Common myeloid progenitor, CD34-positive (primary cell): Measurements from ENCODE around the gene RNF150.

Source experiments
- CTCF ChIA-PET: fragments of 350-600 bp; sonication (Branson Sonifier 250); formaldehyde crosslinking; loops from one replicate; lab custom pipeline; 2021; ENCODE audit warnings: antibody characterized with exemption; lab: Charles Lee
- POLR2A ChIA-PET: fragments of 350-600 bp; sonication (Branson Sonifier 250); formaldehyde crosslinking; loops from one replicate; lab custom pipeline; 2021; ENCODE audit warnings: antibody characterized with exemption; lab: Charles Lee
- DNase-seq, 3 donors: peaks; one replicate each; pipeline versions ENCODE4 v3.0.0 to v3.0.0-alpha.2; 2013
- H3K27ac ChIP-seq, 2 experiments: 1 replicate in 1 of 2; 2 replicates in 1 of 2; pipeline ENCODE4 v1.7.0; 2013; ENCODE audit warnings: inconsistent platforms in 2 of 2, low read length in 2 of 2, mild to moderate bottlenecking in 2 of 2, low read depth in 1 of 2, moderate library complexity in 1 of 2; ENCODE audit not compliant: severe bottlenecking in 2 of 2, insufficient read depth in 1 of 2, poor library complexity in 1 of 2
- H3K27me3 ChIP-seq, 5 experiments: replicated peaks in 2 of 5; 1 replicate in 3 of 5; 2 replicates in 2 of 5; pipeline versions ENCODE4 v1.6.1 to v1.7.0; 2013; ENCODE audit warnings: low read length in 4 of 5, mild to moderate bottlenecking in 2 of 5, moderate library complexity in 2 of 5, inconsistent platforms in 1 of 5; ENCODE audit not compliant: insufficient read depth in 5 of 5, control insufficient read depth in 4 of 5
- H3K36me3 ChIP-seq, 4 experiments: 1 replicate in 2 of 4; 2 replicates in 2 of 4; pipeline versions ENCODE4 v1.6.1 to v1.7.0; 2013; ENCODE audit warnings: low read length in 3 of 4, control low read depth in 1 of 4, mild to moderate bottlenecking in 1 of 4; ENCODE audit not compliant: control insufficient read depth in 4 of 4, insufficient read depth in 4 of 4
- H3K4me1 ChIP-seq, 4 experiments: 1 replicate in 3 of 4; 2 replicates in 1 of 4; pipeline versions ENCODE4 v1.6.1 to v1.7.1; 2013; ENCODE audit warnings: low read length in 3 of 4, mild to moderate bottlenecking in 3 of 4, control low read depth in 1 of 4, inconsistent platforms in 1 of 4, moderate library complexity in 1 of 4; ENCODE audit not compliant: control insufficient read depth in 4 of 4, insufficient read depth in 4 of 4; ENCODE audit errors: control extremely low read depth in 1 of 4
- H3K4me3 ChIP-seq, 7 experiments: 1 replicate in 4 of 7; 2 replicates in 3 of 7; pipeline versions ENCODE4 v1.5.1 to v1.7.0; 2013; ENCODE audit warnings: mild to moderate bottlenecking in 7 of 7, low read length in 6 of 7, moderate library complexity in 6 of 7, inconsistent platforms in 2 of 7, low read depth in 2 of 7, control low read depth in 1 of 7; ENCODE audit not compliant: insufficient read depth in 4 of 7, control insufficient read depth in 1 of 7; ENCODE audit errors: extremely low read depth in 1 of 7
- H3K9me3 ChIP-seq, 5 experiments: 1 replicate in 4 of 5; 2 replicates in 1 of 5; pipeline versions ENCODE4 v1.6.1 to v1.7.1; 2013; ENCODE audit warnings: low read length in 4 of 5, mild to moderate bottlenecking in 2 of 5, inconsistent platforms in 1 of 5, low read depth in 1 of 5, moderate library complexity in 1 of 5; ENCODE audit not compliant: control insufficient read depth in 4 of 5, insufficient read depth in 2 of 5; ENCODE audit errors: control extremely low read depth in 1 of 5
- WGBS: methylation state at CpG from one replicate; pipeline ENCODE4 v1.1.5; 2013; ENCODE audit not compliant: insufficient coverage; 5-methylcytosine and 5-hydroxymethylcytosine counted together

RNF150 gene

DNA sequence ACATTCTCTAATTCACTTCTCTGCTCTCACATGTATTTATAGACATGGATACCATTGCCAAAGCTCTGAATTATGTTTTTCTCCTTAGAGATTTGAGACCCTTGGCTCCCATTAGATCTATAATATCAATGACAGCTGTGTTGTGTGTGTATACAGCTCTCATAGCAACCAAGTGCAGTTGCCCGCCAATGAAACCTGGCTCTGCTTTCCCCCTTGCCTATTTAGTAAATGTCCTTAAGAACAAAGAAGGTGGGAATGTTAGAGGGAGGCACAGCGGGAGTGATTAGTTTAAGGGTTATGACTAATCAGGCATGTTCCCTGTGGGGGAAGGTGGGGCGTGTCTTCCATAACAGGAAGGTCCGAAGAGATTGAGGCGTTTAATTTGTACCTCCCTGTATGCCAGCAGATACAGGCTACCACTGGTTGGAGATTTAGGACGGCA lies 276.6 kb downstream of the RNF150 start:
- H3K4me1 ChIP-seq = peaks cover 0 to 3% (median under 1%) of the 10 kb centered on the region in 4 experiments
- DNase-seq = no peak
- 92% methylated on average over 5 of the region's 6 CpGs for WGBS
- ChIA-PET POLR2A (no interaction called here), CTCF (interaction anchor here (1.0 to 3.5 kb wide), 2 partner anchors 27 to 277 kb away, joined by 4 to 12 read pairs; partner anchors contain the start of gene RNF150)
- H3K27ac ChIP-seq = no peak overlapping the region
- H3K4me3 ChIP-seq = no peak overlapping the region
- no peaks in the 10 kb centered on the region for H3K27me3 ChIP-seq
- H3K36me3 ChIP-seq = no peaks in the 10 kb centered on the region
- H3K9me3 ChIP-seq = no peaks in the 10 kb centered on the region

- no peak overlapping the region for H3K27ac ChIP-seq
- peaks cover 0 to 1% (median 0%) of the 10 kb centered on the region in 4 experiments for H3K4me1 ChIP-seq
- no peaks in the 10 kb centered on the region for H3K9me3 ChIP-seq
- H3K27me3 ChIP-seq = no peaks in the 10 kb centered on the region
- ChIA-PET CTCF (interaction anchor here (1.0 to 3.5 kb wide), 6 partner anchors 207 to 494 kb away, joined by 3 to 14 read pairs (median 6); partner anchors contain the start of genes CLGN and RNF150), POLR2A (no interaction called here)
- 100% methylated on average over 2 of the region's 2 CpGs for WGBS
- no peak for DNase-seq
- no peaks in the 10 kb centered on the region for H3K36me3 ChIP-seq
- no peak overlapping the region for H3K4me3 ChIP-seq
These were observed 279.1 kb downstream of the RNF150 start for GRCh38 chr4:140854168-140854567.

- CTCF ChIA-PET = interaction anchor here (0.9 to 3.0 kb wide), 7 partner anchors 105 to 521 kb away, joined by 3 to 14 read pairs (median 8); no protein-coding TSS in a partner anchor
- Histone ChIP-seq H3K36me3 (no peaks in the 10 kb centered on the region), H3K27ac (no peak overlapping the region), H3K9me3 (no peaks in the 10 kb centered on the region), H3K27me3 (no peaks in the 10 kb centered on the region), H3K4me3 (no peak overlapping the region), H3K4me1 (peaks cover 0 to 1% (median 0%) of the 10 kb centered on the region in 4 experiments)
- no CpG with 5 or more reads among the region's 1 CpG for WGBS
- no peak for DNase-seq
- POLR2A ChIA-PET = no interaction called here
These were observed 281.5 kb downstream of the RNF150 start for GRCh38 chr4:140851804-140852203.

DNA sequence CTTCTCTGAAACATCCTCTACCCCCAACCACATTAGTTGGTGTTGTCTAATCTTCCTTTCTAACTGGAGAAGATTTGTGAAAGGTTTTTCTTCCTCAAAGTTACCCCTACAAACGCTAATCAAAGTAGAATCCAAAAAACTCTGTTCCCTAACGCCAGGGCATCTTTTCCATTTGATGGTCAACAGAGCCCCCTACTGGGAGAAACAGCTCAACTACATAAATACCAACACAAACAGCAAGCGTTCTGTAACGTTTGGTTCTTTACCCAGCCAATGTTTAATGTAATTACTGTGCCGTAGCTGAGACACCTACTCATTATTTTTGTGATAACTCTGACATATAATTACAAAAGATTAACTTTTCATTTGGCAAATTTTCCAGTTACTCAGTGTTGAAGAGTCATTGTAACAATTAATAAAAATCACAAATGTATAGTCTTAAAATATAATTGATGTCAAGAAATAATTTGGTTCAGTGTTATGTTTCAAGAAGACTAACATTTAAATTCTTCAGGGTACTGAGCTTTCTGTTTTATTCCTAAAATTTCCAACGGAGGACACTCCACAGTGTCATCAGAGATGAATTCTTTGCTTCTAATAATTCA lies 282.1 kb downstream of the RNF150 start:
- Histone ChIP-seq H3K4me1 (peaks cover 0 to 1% (median 0%) of the 10 kb centered on the region in 4 experiments), H3K27me3 (no peaks in the 10 kb centered on the region), H3K27ac (no peak overlapping the region), H3K36me3 (no peaks in the 10 kb centered on the region), H3K4me3 (no peak overlapping the region), H3K9me3 (no peaks in the 10 kb centered on the region)
- ChIA-PET POLR2A (no interaction called here), CTCF (interaction anchor here (0.6 to 2.4 kb wide), 9 partner anchors 60 to 520 kb away, joined by 3 to 11 read pairs (median 5); no protein-coding TSS in a partner anchor)
- 7% methylated on average over 5 of the region's 6 CpGs for WGBS
- DNase-seq = peak; percentile 75 to 88 (median 84)

- no peaks in the 10 kb centered on the region for H3K9me3 ChIP-seq
- no peaks in the 10 kb centered on the region for H3K4me1 ChIP-seq
- H3K27ac ChIP-seq = no peak overlapping the region
- H3K27me3 ChIP-seq = no peaks in the 10 kb centered on the region
- ChIA-PET CTCF (interaction anchor here (0.9 to 2.4 kb wide), 4 partner anchors 32 to 519 kb away, joined by 4 to 11 read pairs (median 9); no protein-coding TSS in a partner anchor), POLR2A (no interaction called here)
- H3K4me3 ChIP-seq = no peak overlapping the region
- WGBS = 100% methylated on average over 1 of the region's 1 CpG
- H3K36me3 ChIP-seq = no peaks in the 10 kb centered on the region
- no peak for DNase-seq
These were observed 283.7 kb downstream of the RNF150 start for GRCh38 chr4:140849526-140849925.

GRCh38 chr4:140846736-140847135 lies 286.5 kb downstream of the RNF150 start:
- H3K4me1 ChIP-seq = no peaks in the 10 kb centered on the region
- ChIA-PET CTCF (no interaction called here), POLR2A (no interaction called here)
- H3K4me3 ChIP-seq = no peak overlapping the region
- H3K27ac ChIP-seq = no peak overlapping the region
- no peaks in the 10 kb centered on the region for H3K36me3 ChIP-seq
- peaks cover 0 to 1% (median 0%) of the 10 kb centered on the region in 5 experiments for H3K9me3 ChIP-seq
- no peaks in the 10 kb centered on the region for H3K27me3 ChIP-seq
- no peak for DNase-seq

DNA sequence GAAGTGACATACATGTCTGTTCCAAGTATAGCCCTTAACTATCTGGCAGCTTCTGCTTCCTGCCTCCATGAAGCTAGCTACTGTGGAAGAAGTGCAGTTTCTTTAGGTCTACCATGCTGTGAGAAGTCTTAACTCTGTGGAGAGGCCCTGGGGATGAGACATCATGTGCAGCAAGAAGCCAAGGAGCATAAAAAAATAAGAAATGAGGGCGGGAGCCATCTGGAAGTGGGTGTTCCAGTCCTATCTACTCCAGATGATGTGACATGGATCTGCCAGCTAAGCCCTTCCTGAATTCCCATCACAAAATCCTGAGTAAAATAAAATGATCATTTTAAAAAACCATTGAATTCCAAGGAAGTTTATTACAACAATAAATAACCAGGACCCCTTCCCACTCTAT lies 289.2 kb downstream of the RNF150 start:
- ChIA-PET POLR2A (no interaction called here), CTCF (interaction anchor here (1.2 to 1.5 kb wide), 3 partner anchors 12 to 484 kb away, joined by 3 to 5 read pairs (median 4); no protein-coding TSS in a partner anchor)

More for the DNA sequence above, 289.2 kb downstream of the RNF150 start:
- WGBS = no CpG with 5 or more reads among the region's 1 CpG
- H3K4me1 ChIP-seq = no peaks in the 10 kb centered on the region
- no peak overlapping the region for H3K27ac ChIP-seq
- H3K9me3 ChIP-seq = peaks cover 0 to 3% (median 0%) of the 10 kb centered on the region in 5 experiments
- DNase-seq = no peak
- H3K4me3 ChIP-seq = no peak overlapping the region
- no peaks in the 10 kb centered on the region for H3K27me3 ChIP-seq
- H3K36me3 ChIP-seq = no peaks in the 10 kb centered on the region
